Medulla oblongata (tissue), 1 donor: Measurements from ENCODE around the gene HCFC1.

ENCODE experiments used
- DNase-seq: peaks from one replicate; pipeline ENCODE4 v3.0.0-alpha.2; 2015; ENCODE audit errors: extremely low spot score

HCFC1 gene

GRCh38 chrX:153974003-153974725 lies 2.5 kb upstream of the HCFC1 start:
- no peak for DNase-seq

- DNase-seq: no peak
Measured at GRCh38 chrX:153973127-153974002, 1.7 kb upstream of the HCFC1 start.

DNA sequence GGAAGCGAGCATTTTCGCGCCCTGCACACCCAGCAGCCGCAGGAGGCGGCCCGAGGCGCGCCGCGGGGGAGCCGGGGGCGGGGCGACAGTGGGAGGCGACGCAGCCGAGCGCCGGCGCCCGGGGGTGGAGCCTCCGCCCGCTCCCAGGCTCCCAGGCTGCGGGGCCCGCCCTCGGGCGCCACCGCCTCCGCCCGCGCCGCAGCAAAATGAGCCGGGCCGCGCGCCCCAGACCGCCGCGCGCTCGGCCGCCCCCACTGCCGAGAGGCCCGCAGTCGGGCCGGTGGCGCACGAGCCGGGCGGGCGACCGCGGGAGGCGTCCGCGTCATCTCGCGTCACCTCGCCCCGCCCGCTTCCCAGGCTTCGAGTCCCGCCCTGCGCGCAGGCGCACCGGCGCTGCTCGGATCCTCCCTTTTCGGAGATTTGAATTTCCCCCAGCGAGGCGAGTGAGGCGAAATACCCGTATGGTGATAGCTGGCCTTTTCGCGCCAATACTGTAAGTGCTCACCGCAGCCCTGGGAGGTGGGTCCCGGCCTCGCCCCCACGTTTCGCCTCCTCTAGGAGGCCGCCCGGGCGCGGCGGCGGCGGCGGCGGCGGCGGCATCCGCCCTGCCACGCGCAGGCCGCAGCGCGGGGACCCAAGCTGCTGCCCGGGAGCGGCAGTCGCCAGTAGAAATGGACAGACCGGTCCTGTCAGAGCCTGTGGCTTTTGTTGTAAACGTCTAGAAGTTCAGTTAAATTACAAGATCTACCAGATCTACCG lies 929 bp upstream of the HCFC1 start, which contains the start of gene TMEM187:
TMEM187 (plus strand) TSS at position 387 of the 759 bp plus-strand sequence. CDS start 9,309 bp downstream, outside the sequence.
- peak; percentile 85 for DNase-seq

- peak; percentile 91 for DNase-seq
Measured at GRCh38 chrX:153971124-153971449, 531 bp downstream of the HCFC1 start.

GRCh38 chrX:153970357-153971123 lies 1.1 kb downstream of the HCFC1 start:
- DNase-seq: peak; percentile 56

DNA sequence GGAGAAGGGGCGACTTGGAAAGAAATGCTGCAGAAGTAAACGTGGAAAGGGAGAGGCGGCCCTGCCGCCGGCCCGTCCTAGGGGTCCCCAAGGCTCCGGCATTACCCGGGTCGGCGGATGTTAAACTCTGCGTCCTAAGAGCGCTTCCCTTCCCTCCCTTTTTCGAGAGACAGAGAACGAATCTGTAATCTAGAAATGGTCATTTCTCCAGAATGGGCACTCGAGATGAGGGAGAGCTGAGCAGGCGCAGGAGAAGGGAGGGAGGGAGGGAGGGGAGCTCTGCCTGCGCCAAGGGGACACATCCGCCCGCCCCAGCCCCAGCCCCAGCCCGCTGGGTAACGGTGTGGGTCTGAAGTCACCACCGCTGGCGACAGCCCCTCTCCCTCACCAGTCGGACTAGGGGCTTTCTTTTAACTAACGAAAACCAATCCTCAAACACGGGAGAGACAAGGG lies 1.7 kb downstream of the HCFC1 start:
- peak; percentile 61 for DNase-seq

GRCh38 chrX:153969125-153969903 lies 2.3 kb downstream of the HCFC1 start:
- DNase-seq: no peak

- DNase-seq: no peak
Measured at GRCh38 chrX:153968754-153969124, 2.9 kb downstream of the HCFC1 start.

GRCh38 chrX:153968255-153968654 lies 3.4 kb downstream of the HCFC1 start:
- no peak for DNase-seq

DNA sequence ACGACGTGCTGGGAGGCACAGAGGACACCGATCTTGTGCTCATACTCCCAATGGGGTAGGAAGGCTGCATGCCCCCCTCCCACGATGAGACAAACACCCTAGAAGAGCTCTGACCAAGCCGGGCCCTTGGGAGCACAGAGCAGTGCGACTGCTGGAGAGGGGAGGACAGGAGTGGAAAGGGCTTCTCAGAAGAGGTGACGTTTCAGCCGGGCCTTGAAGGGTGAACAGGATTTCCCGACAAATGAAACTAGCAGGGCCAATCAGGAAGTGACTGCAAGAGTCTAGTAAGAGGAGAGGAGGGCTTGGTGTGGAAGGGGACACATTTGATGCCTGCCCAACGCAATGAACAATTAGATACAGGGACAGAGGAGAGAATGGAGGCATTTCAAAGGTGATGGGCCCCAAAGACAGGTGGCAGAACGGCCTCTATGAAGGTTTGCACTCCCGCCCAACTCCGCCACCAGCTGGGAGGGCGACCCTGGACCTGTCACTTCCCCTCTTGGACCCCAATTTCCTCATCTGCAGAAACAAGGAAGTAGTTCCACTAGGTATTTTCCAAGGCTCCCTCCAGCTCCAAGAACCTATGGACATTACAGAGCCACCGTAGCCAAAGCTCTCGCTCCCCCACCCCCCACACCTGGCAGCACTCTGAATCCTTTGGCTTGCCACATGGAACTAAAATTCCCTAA lies 3.9 kb downstream of the HCFC1 start:
- DNase-seq: no peak

DNA sequence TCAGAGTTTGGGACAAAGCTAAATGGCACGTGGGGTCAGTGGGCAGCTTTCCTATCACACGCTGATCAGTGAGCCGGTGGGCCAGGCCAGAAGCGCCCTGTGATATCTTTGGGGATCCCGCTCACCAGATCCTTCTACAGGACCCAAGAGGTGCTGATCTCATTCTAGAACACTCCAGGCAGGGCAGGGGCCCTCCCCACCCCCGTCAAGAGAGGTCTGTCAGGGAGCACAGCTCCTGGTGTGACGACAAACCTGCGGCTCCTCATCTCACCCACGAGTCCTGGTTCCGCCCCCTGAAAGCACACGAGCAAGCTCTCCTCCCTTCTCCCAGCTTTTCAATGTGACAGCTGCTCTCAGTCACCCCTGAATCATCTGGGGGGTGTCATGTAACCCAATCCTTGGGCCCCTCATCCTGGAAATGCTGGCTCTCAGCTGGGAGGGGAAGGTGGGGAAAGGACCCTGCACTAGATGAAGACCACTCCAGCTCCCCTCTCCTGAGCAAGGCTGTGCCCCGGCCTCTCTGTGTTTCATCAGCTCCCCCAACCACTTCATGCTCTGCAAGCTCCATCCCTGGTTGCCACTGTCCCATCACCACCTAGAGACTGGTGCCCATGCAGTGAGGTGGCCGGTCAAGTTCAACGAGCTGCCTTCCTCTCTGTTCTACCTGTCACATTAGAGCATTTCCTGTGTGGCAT lies 4.6 kb downstream of the HCFC1 start:
- DNase-seq: no peak

DNA sequence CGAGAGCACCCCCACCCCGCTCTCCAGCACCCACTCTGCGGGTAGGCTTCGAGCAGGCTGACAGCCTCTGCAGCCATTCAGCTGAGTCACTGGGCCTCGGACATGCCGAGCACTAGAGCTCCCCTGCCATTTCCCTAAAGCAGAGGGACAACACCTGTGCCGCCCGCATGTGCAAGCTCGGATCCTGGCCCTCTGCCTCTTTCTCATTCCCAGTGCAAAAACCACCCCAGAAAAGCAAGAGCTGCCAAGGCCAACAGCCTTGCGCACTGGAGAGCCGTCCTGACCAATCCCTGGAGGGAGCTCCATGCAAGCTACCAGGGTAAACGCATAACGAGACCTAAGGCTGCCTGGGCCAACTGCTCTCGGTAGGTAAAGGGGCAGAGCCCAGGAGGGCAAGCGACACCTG lies 5.3 kb downstream of the HCFC1 start:
- DNase-seq: no peak

GRCh38 chrX:153965406-153965805 lies 6.2 kb downstream of the HCFC1 start:
- no peak for DNase-seq

DNA sequence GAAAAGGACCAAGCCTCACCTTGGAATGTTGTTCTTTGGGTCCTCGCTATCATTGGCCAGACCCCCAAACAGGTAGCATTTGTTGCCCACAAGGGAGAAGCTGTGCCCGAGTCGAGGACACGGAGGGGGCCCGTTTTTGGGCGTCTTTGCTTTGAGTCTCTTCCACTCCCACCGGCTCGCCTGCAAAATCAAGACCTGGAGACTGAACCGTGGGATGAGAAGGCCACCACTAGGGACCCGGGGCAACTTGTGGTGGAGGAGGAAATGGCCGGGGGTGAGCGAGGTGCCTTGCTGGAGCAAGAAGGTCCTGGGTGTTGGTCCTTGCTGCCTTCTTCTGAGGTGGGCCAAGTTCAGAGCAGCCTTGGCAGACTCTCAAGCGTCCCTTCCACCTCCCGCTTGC lies 7.5 kb downstream of the HCFC1 start:
- no peak for DNase-seq

DNA sequence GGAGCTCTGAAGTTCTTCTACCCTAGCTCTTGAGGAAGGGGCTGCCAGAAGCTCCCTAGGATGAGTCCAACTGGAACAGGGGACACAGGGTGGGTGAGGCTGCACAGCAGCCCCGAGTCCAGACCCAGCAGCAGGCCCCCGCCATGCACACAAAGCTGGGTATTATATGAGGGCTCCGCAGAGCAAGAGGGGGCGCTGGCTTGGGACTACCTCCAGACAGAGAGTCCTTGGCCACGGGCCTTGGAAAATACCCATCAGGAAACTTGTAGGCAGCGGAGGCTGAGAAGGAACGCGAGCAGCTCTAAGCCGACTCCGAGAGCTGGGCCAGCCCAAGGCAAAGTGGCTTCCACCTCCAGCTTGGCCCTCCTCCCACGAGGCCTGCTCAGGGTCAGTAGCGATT lies 8.1 kb downstream of the HCFC1 start:
- no peak for DNase-seq

DNA sequence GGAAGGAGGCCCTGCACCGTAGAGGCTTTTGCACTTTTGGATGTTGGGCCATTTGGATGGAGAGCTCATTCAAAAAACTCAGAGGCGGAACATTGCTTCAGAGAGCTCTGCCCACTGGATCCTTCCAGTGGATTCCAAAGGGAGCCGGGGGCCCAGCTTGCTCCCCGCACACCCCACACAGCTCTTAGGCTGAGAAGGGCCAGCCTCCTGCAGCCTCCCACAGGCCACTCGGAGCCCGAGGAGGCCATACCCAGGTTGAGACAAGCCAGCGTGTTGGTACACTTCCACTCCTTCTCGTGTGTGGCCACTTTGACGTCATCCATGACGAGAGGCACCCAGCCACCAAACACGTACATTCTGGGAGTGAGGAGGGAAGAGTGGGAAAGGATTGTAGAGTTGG lies 10.3 kb downstream of the HCFC1 start:
- no peak for DNase-seq

- no peak for DNase-seq
Measured at GRCh38 chrX:153960786-153961185, 10.8 kb downstream of the HCFC1 start.

- DNase-seq: no peak
Measured at GRCh38 chrX:153960077-153960476, 11.5 kb downstream of the HCFC1 start.

DNA sequence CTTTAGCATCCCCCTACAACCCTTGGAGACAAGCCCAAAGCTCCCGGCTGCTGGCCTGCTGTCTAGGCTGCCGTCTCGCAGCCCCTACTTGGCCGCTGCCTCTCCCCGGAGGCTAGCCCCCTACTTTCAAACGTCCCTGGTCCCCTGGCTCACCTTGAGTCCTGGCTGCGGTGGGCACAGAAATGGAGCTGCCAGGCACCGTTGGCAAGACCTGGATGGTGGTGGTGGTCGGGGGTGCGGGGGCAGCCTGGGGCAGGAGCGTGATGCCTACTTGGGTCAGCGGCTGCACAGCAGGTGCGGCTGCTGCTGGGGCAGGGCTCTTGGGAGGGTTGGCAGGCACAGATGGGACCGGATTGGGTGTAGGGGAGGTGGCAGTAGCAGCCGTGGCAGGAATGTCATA lies 12.0 kb downstream of the HCFC1 start:
- DNase-seq: no peak

DNA sequence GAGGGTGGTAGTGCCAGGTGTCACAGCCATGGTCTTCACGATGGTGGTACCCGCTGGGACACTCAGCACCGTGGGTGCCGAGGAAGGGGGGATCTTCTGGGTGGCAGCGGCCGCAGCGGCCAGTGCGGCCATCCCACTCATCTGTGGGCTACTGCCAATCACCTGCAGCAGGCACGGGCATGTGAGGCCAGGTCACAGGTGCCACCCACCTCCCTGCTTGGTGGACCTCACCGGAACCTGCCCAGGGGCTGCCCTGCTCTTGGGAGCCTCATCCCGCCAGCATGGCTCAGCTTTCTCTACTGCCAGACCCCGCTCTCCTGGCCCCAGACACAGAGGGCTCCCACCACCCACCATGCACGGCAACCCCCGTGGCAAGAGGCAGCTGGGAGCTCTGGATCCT lies 13.0 kb downstream of the HCFC1 start:
- no peak for DNase-seq
